ENCODE data around the gene SIN3A.

DNA sequence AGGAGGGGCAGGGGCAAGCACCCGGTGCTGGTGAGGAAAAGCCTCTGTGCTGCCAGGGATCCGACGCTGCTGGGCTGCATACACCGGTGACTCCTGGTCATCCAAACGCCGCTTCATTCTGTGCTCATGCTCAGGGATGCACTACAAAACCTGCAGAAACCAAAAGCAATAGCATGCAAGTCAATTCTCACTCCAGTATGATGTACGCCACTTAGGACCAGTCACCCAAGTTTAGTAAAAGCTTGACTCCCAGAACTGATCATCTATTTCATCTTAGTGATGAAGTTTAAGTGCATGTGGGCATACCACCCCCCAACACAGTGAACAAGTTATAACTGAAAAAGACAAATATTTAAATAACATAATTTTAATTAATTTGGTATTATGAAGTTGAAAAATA is 21.2 kb downstream of the SIN3A start:
- TF ChIP-seq CTCF (IDR thresholded peaks at IDR 0.05) (no peak), EZH2 (IDR thresholded peaks at IDR 0.05; ENCODE audit: borderline replicate concordance, insufficient read depth, low read depth, low read length, poor library complexity, severe bottlenecking) (no peak)
